ENCODE data around the gene SCN9A.

DNA sequence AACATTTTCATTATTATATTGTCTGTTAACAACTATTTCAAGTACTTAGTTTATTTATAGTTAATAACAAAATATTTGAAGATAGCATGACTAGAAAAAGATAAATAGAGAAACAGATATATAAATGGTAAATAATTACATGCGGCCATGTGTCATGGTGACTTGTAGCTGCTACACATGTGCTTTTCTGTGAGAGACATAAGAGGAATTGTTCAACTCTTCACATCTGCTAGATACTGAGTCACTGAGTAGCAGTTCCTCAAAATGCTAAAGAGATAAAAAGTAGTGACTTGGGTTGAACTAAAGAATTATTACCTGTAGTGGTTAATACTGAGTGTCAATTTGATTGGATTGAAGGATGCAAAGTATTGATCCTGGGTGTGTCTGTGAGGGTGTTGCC, 37.5 kb upstream of the SCN9A start:
- TF ChIP-seq POLR2A (IDR thresholded peaks at IDR 0.05): no peak
- TF ChIP-seq, protein P1, sequence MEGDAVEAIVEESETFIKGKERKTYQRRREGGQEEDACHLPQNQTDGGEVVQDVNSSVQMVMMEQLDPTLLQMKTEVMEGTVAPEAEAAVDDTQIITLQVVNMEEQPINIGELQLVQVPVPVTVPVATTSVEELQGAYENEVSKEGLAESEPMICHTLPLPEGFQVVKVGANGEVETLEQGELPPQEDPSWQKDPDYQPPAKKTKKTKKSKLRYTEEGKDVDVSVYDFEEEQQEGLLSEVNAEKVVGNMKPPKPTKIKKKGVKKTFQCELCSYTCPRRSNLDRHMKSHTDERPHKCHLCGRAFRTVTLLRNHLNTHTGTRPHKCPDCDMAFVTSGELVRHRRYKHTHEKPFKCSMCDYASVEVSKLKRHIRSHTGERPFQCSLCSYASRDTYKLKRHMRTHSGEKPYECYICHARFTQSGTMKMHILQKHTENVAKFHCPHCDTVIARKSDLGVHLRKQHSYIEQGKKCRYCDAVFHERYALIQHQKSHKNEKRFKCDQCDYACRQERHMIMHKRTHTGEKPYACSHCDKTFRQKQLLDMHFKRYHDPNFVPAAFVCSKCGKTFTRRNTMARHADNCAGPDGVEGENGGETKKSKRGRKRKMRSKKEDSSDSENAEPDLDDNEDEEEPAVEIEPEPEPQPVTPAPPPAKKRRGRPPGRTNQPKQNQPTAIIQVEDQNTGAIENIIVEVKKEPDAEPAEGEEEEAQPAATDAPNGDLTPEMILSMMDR (IDR thresholded peaks at IDR 0.05): no peak

Data from uterus (tissue), 2 donors.